Fibroblast of upper back skin (primary cell): ENCODE data around the gene MVB12B.

Experiments used
- DNase-seq: peaks from one replicate; pipeline ENCODE4 v3.0.0-alpha.2; 2013

MVB12B gene

GRCh38 chr9:126331964-126332748, 5.5 kb downstream of the MVB12B start:
- no peak for DNase-seq

- no peak for DNase-seq
Measured at GRCh38 chr9:126334721-126335621, 8.3 kb downstream of the MVB12B start.

GRCh38 chr9:126335837-126336735, 9.5 kb downstream of the MVB12B start:
- DNase-seq: no peak

- no peak for DNase-seq
Measured at GRCh38 chr9:126336736-126337325, 10.2 kb downstream of the MVB12B start.

GRCh38 chr9:126337729-126338372, 11.2 kb downstream of the MVB12B start:
- no peak for DNase-seq

GRCh38 chr9:126338945-126339344, 12.3 kb downstream of the MVB12B start:
- no peak for DNase-seq

- no peak for DNase-seq
Measured at GRCh38 chr9:126341426-126341825, 14.8 kb downstream of the MVB12B start.

GRCh38 chr9:126341902-126342301, 15.3 kb downstream of the MVB12B start:
- no peak for DNase-seq

- DNase-seq: no peak
Measured at GRCh38 chr9:126342621-126343031, 16.0 kb downstream of the MVB12B start.

GRCh38 chr9:126343271-126343700, 16.7 kb downstream of the MVB12B start:
- DNase-seq: no peak

GRCh38 chr9:126346031-126346430, 19.4 kb downstream of the MVB12B start:
- no peak for DNase-seq

GRCh38 chr9:126347093-126347492, 20.5 kb downstream of the MVB12B start:
- DNase-seq: no peak

GRCh38 chr9:126347911-126348760, 21.5 kb downstream of the MVB12B start:
- no peak for DNase-seq

GRCh38 chr9:126348911-126349550, 22.4 kb downstream of the MVB12B start:
- DNase-seq: no peak

- no peak for DNase-seq
Measured at GRCh38 chr9:126354887-126355770, 28.5 kb downstream of the MVB12B start.

GRCh38 chr9:126357074-126357473, 30.4 kb downstream of the MVB12B start:
- no peak for DNase-seq

GRCh38 chr9:126360073-126360472, 33.4 kb downstream of the MVB12B start:
- no peak for DNase-seq

- no peak for DNase-seq
Measured at GRCh38 chr9:126361810-126362238, 35.2 kb downstream of the MVB12B start.

GRCh38 chr9:126363250-126363649, 36.6 kb downstream of the MVB12B start:
- no peak for DNase-seq
